B cell (primary cell): ENCODE measurements around the gene NDUFAB1. TPM values are rescaled to one million over a fixed set of nuclear protein-coding genes. Genes with fewer than 3 reads are reported as not detected.

Experiments
- ATAC-seq: fragments of 200-7000 bp; cut with Tn5 transposase; one replicate; pipeline ENCODE4 v1.10.0; 2021; ENCODE audit warnings: low read depth, mild to moderate bottlenecking, moderate number of reproducible peaks, moderate library complexity
- CTCF ChIA-PET: fragments of 350-600 bp; sonication (Branson Sonifier 250); formaldehyde crosslinking; loops from one replicate; lab custom pipeline; 2021; ENCODE audit warnings: antibody characterized with exemption, inconsistent platforms; lab: Charles Lee
- POLR2A ChIA-PET: fragments of 350-600 bp; sonication (Branson Sonifier 250); formaldehyde crosslinking; loops from one replicate; lab custom pipeline; 2021; ENCODE audit warnings: antibody characterized with exemption; lab: Charles Lee
- DNase-seq: peaks from one replicate; pipeline ENCODE4 v3.0.0; 2013
- H2AFZ ChIP-seq: 2 replicates; pipeline ENCODE4 v1.6.1; 2012; ENCODE audit warnings: mild to moderate bottlenecking, low read depth, low read length; ENCODE audit not compliant: insufficient read depth, poor library complexity, severe bottlenecking
- H3K27ac ChIP-seq, 2 donors: 1 replicate in 1 of 2; 2 replicates in 1 of 2; pipeline ENCODE4 v1.5.1; 2012 to 2013; ENCODE audit warnings: low read length in 2 of 2, mild to moderate bottlenecking in 2 of 2, moderate library complexity in 1 of 2
- H3K27me3 ChIP-seq, 4 experiments: fragments of 200-600 bp in 1 of 4; sonication (generic) in 1 of 4; replicated peaks in 1 of 4; 1 replicate in 2 of 4; 2 replicates in 2 of 4; pipeline versions ENCODE4 v1.6.1 to v1.7.0; 2013 to 2016; ENCODE audit warnings: low read length in 3 of 4, mild to moderate bottlenecking in 2 of 4, mixed read lengths in 1 of 4, moderate library complexity in 1 of 4; ENCODE audit not compliant: insufficient read depth in 4 of 4, control insufficient read depth in 3 of 4; ENCODE audit errors: control extremely low read depth in 1 of 4
- H3K36me3 ChIP-seq, 2 experiments: replicated peaks in 1 of 2; 1 replicate in 1 of 2; 2 replicates in 1 of 2; pipeline versions ENCODE4 v1.6.1 to v1.7.1; 2013; ENCODE audit warnings: low read length in 1 of 2; ENCODE audit not compliant: insufficient read depth in 2 of 2, control insufficient read depth in 1 of 2; ENCODE audit errors: control extremely low read depth in 1 of 2, extremely low read depth in 1 of 2
- H3K4me1 ChIP-seq, 2 donors: fragments of 200-600 bp in 1 of 2; sonication (generic) in 1 of 2; 1 replicate in 1 of 2; 2 replicates in 1 of 2; pipeline versions ENCODE4 v1.5.1 to v1.6.1; 2013 to 2017; ENCODE audit warnings: low read length in 2 of 2; ENCODE audit not compliant: control insufficient read depth in 2 of 2, insufficient read depth in 2 of 2
- H3K4me2 ChIP-seq: replicated peaks from 2 replicates; pipeline ENCODE3; 2012; ENCODE audit warnings: mild to moderate bottlenecking, low read depth, low read length; ENCODE audit not compliant: poor library complexity, severe bottlenecking
- H3K4me3 ChIP-seq, 5 experiments: fragments of 200-600 bp in 1 of 5; sonication (generic) in 1 of 5; 1 replicate in 3 of 5; 2 replicates in 2 of 5; pipeline versions ENCODE4 v1.5.1 to v1.7.0; 2011 to 2016; ENCODE audit warnings: low read length in 4 of 5, mild to moderate bottlenecking in 4 of 5, low read depth in 2 of 5, control low read depth in 1 of 5, moderate library complexity in 1 of 5; ENCODE audit not compliant: insufficient read depth in 1 of 5; ENCODE audit errors: control extremely low read depth in 1 of 5, extremely low read depth in 1 of 5
- H3K79me2 ChIP-seq: fragments of 200-600 bp; sonication (generic); one replicate; pipeline ENCODE4 v1.6.0; 2016; ENCODE audit warnings: low read length; ENCODE audit not compliant: control insufficient read depth, insufficient read depth
- H3K9ac ChIP-seq: fragments of 200-600 bp; sonication (generic); 2 replicates; pipeline ENCODE4 v1.6.1; 2017; ENCODE audit warnings: mild to moderate bottlenecking, low read length, moderate library complexity
- H3K9me3 ChIP-seq, 3 donors: one replicate each; pipeline versions ENCODE4 v1.6.1 to v1.7.1; 2013; ENCODE audit warnings: low read length in 2 of 3; ENCODE audit not compliant: control insufficient read depth in 2 of 3, insufficient read depth in 1 of 3; ENCODE audit errors: control extremely low read depth in 1 of 3
- H4K20me1 ChIP-seq: 2 replicates; pipeline ENCODE4 v1.6.0; 2012; ENCODE audit warnings: mild to moderate bottlenecking, low read length; ENCODE audit not compliant: insufficient read depth, control insufficient read depth, poor library complexity, severe bottlenecking
- H3K27ac Mint-ChIP-seq: one replicate; pipeline ENCODE4 v1.8.0; 2021; ENCODE audit warnings: mixed read lengths
- H3K27me3 Mint-ChIP-seq: one replicate; pipeline ENCODE4 v1.8.0; 2021; ENCODE audit warnings: mixed read lengths
- H3K4me1 Mint-ChIP-seq: one replicate; pipeline ENCODE4 v1.8.0; 2021; ENCODE audit warnings: mixed read lengths
- H3K4me3 Mint-ChIP-seq: one replicate; pipeline ENCODE4 v1.8.0; 2021; ENCODE audit warnings: mixed read lengths
- H3K9me3 Mint-ChIP-seq: one replicate; pipeline ENCODE4 v1.8.0; 2022; ENCODE audit warnings: mixed read lengths; ENCODE audit not compliant: insufficient read depth
- EZH2 ChIP-seq: IDR thresholded peaks from 2 replicates; pipeline ENCODE4 v1.6.1; 2012; ENCODE audit warnings: borderline replicate concordance, low read depth, mild to moderate bottlenecking, moderate library complexity, low read length; ENCODE audit not compliant: insufficient read depth, poor library complexity, severe bottlenecking
- WGBS: methylation state at CpG from one replicate; pipeline ENCODE4 v1.1.5; 2013; ENCODE audit warnings: missing lambda C conversion rate; ENCODE audit not compliant: insufficient coverage; 5-methylcytosine and 5-hydroxymethylcytosine counted together
- intact Hi-C: fragments of 100-400 bp; cut with micrococcal nuclease; formaldehyde crosslinking; loops from one replicate; pipeline ENCODE4 v1.10.0; 2022
- polyA plus RNA-seq: library from polyadenylated mRNA; depleted of rRNA; stranded (reverse); fragments of >200 nt; gene quantifications from 2 replicates; pipeline ENCODE4 v1.2.3, GENCODE V29; 2012
- total RNA-seq, 2 donors: library from RNA; stranded (reverse); fragments of 120-200 nt in 1 of 2; gene quantifications; 1 replicate in 1 of 2; 2 replicates in 1 of 2; pipeline versions ENCODE4 v1.2.3 to v1.2.4, GENCODE V29; 2013 to 2022
- TF ChIP-seq, protein P1 (sequence below): fragments of 200-600 bp; IDR thresholded peaks from one replicate; pipeline ENCODE4 v1.8.0; 2022; ENCODE audit warnings: antibody characterized with exemption, mild to moderate bottlenecking

The NDUFAB1 gene
- total and polyA plus RNA-seq, 2 donors (not counting 1 experiment from before 2014, with no cell fraction given) = 33.6 to 39.3 TPM

DNA sequence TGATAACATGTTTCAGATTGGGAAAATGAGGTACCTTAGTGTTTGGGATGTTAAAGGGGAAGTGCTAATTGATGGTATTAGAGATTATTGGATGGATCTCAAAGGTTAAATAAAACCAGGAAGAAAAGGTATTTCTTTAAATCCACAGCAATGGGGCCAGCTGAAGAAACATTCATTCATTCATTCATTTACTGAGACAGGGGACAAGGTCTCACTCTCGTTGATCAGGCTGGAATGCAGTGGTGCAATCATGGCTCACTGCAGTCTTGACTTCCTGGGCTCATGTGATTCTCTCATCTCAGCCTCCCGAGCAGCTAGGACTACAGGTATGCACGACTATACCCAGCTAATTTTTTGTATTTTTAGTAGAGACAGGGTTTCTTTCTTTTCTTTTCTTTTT lies 58.7 kb downstream of the NDUFAB1 start:
- Histone ChIP-seq H3K9me3 (no peaks in the 10 kb centered on the region), H3K27ac (no peak overlapping the region), H3K27me3 (no peaks in the 10 kb centered on the region), H2AFZ (no peak overlapping the region), H3K36me3 (peaks cover 2 to 42% of the 10 kb centered on the region in 2 experiments), H4K20me1 (no peaks in the 10 kb centered on the region), H3K79me2 (peaks cover 20% of the 10 kb centered on the region), H3K4me2 (no peak overlapping the region), H3K4me3 (no peak overlapping the region), H3K4me1 (no peaks in the 10 kb centered on the region), H3K9ac (no peak overlapping the region)
- Mint-ChIP-seq H3K4me1 (no peaks in the 10 kb centered on the region), H3K27me3 (no peaks in the 10 kb centered on the region), H3K27ac (no peak overlapping the region), H3K4me3 (no peak overlapping the region), H3K9me3 (no peaks in the 10 kb centered on the region)
- DNase-seq (no peak), ATAC-seq (no peak)
- WGBS = 100% methylated on average over 1 of the region's 3 CpGs
- TF ChIP-seq, protein P1, sequence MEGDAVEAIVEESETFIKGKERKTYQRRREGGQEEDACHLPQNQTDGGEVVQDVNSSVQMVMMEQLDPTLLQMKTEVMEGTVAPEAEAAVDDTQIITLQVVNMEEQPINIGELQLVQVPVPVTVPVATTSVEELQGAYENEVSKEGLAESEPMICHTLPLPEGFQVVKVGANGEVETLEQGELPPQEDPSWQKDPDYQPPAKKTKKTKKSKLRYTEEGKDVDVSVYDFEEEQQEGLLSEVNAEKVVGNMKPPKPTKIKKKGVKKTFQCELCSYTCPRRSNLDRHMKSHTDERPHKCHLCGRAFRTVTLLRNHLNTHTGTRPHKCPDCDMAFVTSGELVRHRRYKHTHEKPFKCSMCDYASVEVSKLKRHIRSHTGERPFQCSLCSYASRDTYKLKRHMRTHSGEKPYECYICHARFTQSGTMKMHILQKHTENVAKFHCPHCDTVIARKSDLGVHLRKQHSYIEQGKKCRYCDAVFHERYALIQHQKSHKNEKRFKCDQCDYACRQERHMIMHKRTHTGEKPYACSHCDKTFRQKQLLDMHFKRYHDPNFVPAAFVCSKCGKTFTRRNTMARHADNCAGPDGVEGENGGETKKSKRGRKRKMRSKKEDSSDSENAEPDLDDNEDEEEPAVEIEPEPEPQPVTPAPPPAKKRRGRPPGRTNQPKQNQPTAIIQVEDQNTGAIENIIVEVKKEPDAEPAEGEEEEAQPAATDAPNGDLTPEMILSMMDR = no peak
- no peak for TF ChIP-seq EZH2
- ChIA-PET POLR2A (no interaction called here), CTCF (no interaction called here)
- intact Hi-C loops = no loop called here

DNA sequence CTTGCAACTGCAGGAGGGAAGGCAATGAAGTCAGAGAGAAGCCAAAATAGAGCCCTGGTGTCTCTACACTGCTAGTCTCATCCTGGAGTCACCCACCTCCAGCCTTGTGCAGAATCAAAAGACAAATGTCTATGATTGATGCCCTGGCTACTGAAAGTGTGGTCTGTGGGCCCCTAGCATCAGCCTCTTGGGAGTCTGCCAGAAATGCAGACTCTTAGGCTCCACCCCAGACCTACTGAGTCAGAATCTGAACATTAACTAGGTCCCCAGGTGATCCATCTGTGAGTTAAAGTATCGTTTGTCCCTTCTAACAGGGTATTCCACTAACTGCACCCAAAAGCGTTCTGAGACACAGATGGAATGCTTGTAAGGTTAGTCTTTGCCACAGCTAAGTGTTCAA lies 60.2 kb downstream of the NDUFAB1 start:
- no peak overlapping the region for H3K27ac ChIP-seq
- H3K9me3 ChIP-seq = no peaks in the 10 kb centered on the region
- H3K4me3 ChIP-seq = no peak overlapping the region
- H4K20me1 ChIP-seq = no peaks in the 10 kb centered on the region
- ATAC-seq (no peak), DNase-seq (no peak)
- peaks cover 2 to 49% of the 10 kb centered on the region in 2 experiments for H3K36me3 ChIP-seq
- Mint-ChIP-seq H3K27me3 (no peaks in the 10 kb centered on the region), H3K9me3 (no peaks in the 10 kb centered on the region), H3K4me1 (no peaks in the 10 kb centered on the region), H3K27ac (no peak overlapping the region), H3K4me3 (no peak overlapping the region)
- H2AFZ ChIP-seq = no peak overlapping the region
- peaks cover 15% of the 10 kb centered on the region for H3K79me2 ChIP-seq
- POLR2A ChIA-PET = interaction anchor here (0.7 kb wide), 1 partner anchor 41 kb away, joined by 11 read pairs; no protein-coding TSS in a partner anchor
- H3K4me2 ChIP-seq = no peak overlapping the region
- H3K4me1 ChIP-seq = no peaks in the 10 kb centered on the region
- no peaks in the 10 kb centered on the region for H3K27me3 ChIP-seq
- no peak overlapping the region for H3K9ac ChIP-seq
- TF ChIP-seq, protein P1 = no peak
- no peak for TF ChIP-seq EZH2
- CTCF ChIA-PET = no interaction called here
- intact Hi-C loops = no loop called here
- WGBS = no CpG with 5 or more reads among the region's 2 CpGs
